Measurements from ENCODE around the gene SMIM22. TPM values are rescaled to one million over a fixed set of nuclear protein-coding genes. Genes with fewer than 3 reads are reported as not detected.

Gene SMIM22
- total and polyA plus RNA-seq, 4 donors: 1.4 to 2.4 TPM; not detected in 2

GRCh38 chr16:4790871-4791270 is 4.3 kb upstream of the SMIM22 start:
- Histone ChIP-seq H3K27me3 (ENCODE audit: control insufficient read depth, insufficient read depth, low read length) (no peaks in the 10 kb centered on the region), H3K9me3 (ENCODE audit: control insufficient read depth, insufficient read depth, low read length) (no peaks in the 10 kb centered on the region), H3K4me3 (ENCODE audit: low read depth, low read length) (no peak overlapping the region), H3K27ac (ENCODE audit: low read depth, low read length) (no peak overlapping the region), H3K36me3 (ENCODE audit: control insufficient read depth, insufficient read depth, low read length) (peaks cover 12% of the 10 kb centered on the region), H3K4me1 (ENCODE audit: control insufficient read depth, insufficient read depth, low read length) (no peaks in the 10 kb centered on the region)
- DNase-seq (ENCODE audit: low read depth in 4 of 6, low spot score in 6 of 6): peak in 1 of 6 donors; percentile 5
- WGBS (ENCODE audit: insufficient coverage): 83% methylated on average over 4 of the region's 10 CpGs

DNA sequence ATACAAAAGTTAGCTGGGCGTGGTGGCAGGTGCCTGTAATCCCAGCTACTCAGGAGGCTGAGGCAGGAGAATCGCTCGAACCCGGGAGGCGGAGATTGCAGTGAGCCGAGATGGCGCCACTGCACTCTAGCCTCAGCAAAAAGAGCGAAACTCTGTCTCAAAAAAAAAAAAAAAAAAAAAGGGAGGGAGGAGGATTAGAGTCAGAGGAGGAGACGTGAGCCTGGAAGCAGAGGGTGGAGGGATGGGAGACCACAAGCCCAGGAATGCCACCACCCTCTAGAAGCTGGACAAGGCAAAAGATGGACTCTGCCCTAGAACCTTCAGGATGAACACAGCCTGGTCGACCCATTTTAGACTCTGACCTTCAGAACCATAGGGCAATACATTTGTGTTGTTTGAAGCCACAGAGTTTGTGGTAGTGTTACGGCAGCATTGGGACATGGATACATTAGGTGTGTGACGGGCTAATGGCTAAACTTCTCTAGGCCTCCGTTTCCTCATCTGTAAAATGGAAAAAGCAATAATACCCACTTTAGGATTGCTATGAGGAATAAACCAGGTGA is 2.1 kb upstream of the SMIM22 start:
- no peaks in the 10 kb centered on the region for H3K27me3 ChIP-seq (ENCODE audit: control insufficient read depth, insufficient read depth, low read length)
- no peak overlapping the region for H3K4me3 ChIP-seq (ENCODE audit: low read depth, low read length)
- DNase-seq (ENCODE audit: low read depth in 4 of 6, low spot score in 6 of 6): no peak
- 76% methylated on average over 3 of the region's 13 CpGs for WGBS (ENCODE audit: insufficient coverage)
- H3K9me3 ChIP-seq (ENCODE audit: control insufficient read depth, insufficient read depth, low read length): no peaks in the 10 kb centered on the region
- H3K36me3 ChIP-seq (ENCODE audit: control insufficient read depth, insufficient read depth, low read length): peaks cover 33% of the 10 kb centered on the region
- H3K27ac ChIP-seq (ENCODE audit: low read depth, low read length): no peak overlapping the region
- H3K4me1 ChIP-seq (ENCODE audit: control insufficient read depth, insufficient read depth, low read length): no peaks in the 10 kb centered on the region

DNA sequence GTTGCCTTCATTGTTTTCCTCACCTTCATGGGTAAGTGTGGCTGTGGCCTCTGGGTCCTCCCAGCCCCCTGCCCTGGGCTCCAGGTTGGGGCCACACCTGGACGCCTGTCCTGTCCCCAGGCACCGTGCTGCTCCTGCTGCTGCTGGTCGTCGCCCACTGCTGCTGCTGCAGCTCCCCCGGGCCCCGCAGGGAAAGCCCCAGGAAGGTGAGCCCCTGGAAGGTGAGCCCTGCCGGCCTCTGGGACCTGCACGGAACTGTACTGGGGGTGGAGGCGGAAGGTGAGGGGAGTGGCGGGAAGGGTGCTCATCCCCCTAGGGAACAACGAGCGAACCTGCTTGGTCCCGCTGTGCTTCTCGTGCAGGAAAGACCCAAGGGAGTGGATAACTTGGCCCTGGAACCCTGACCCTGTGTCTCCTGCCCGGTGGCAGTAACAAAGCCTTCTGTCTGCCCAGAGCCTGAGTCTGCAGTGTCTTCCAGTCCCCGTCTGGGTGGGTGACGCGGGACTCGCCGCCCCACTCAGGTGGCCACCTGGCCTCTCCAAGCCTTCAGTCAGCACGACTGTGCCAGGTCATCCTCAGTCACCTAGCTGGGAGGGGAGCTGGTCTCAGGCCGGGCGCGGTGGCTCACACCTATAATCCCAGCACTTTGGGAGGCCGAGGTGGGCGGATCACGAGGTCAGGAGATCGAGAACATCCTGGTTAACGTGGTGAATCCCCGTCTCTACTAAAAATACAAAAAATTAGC is 831 bp downstream of the SMIM22 start:
- Histone ChIP-seq H3K9me3 (ENCODE audit: control insufficient read depth, insufficient read depth, low read length) (no peaks in the 10 kb centered on the region), H3K27ac (ENCODE audit: low read depth, low read length) (no peak overlapping the region), H3K4me3 (ENCODE audit: low read depth, low read length) (no peak overlapping the region), H3K27me3 (ENCODE audit: control insufficient read depth, insufficient read depth, low read length) (no peaks in the 10 kb centered on the region), H3K4me1 (ENCODE audit: control insufficient read depth, insufficient read depth, low read length) (peaks cover 10% of the 10 kb centered on the region), H3K36me3 (ENCODE audit: control insufficient read depth, insufficient read depth, low read length) (peaks cover 63% of the 10 kb centered on the region)
- 91% methylated on average over 26 of the region's 30 CpGs for WGBS (ENCODE audit: insufficient coverage)
- no peak for DNase-seq (ENCODE audit: low read depth in 4 of 6, low spot score in 6 of 6)

DNA sequence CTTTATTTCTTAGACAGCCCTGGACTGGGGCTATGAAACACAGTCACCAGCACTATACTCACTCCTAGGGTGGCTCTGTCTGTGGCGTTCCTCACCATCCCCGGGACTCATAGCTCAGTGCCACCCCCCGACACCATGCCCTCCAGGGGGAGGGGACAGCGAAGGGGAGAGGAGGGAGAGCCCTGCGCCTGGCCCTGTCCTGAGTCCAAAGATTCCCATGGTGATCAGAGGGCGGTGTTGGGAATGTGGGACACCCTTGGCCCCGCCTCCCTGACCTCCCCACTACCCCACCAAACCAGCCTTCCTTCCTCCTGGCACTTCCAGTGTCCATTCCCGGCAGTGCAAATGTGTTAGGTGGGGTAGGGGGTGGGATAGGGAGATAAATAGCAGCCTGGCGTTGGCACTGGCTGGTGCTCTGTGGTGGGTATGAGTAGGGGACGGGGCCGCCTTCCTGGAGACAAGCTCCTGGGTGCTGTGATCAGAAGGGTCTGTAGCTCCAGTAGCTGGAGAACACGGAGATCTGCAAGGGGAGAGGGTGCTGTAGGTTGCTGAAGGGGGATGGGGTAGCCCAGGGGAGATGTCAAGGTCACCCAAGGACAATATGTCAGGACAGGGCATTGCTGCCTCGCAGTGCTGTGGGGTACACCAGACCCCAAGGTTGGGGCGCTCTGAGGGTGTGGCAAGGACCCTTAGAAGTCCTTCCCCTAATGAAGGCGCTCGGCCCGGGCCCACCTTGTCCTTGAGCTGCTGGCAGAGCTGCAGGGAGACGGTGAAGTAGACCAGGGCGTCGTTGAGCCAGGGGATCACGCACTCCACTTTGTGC is 2.0 kb downstream of the SMIM22 start:
- no peaks in the 10 kb centered on the region for H3K9me3 ChIP-seq (ENCODE audit: control insufficient read depth, insufficient read depth, low read length)
- WGBS (ENCODE audit: insufficient coverage): 93% methylated on average over 13 of the region's 21 CpGs
- no peak overlapping the region for H3K4me3 ChIP-seq (ENCODE audit: low read depth, low read length)
- H3K27ac ChIP-seq (ENCODE audit: low read depth, low read length): no peak overlapping the region
- no peak for DNase-seq (ENCODE audit: low read depth in 4 of 6, low spot score in 6 of 6)
- peaks cover 69% of the 10 kb centered on the region for H3K36me3 ChIP-seq (ENCODE audit: control insufficient read depth, insufficient read depth, low read length)
- no peaks in the 10 kb centered on the region for H3K27me3 ChIP-seq (ENCODE audit: control insufficient read depth, insufficient read depth, low read length)
- H3K4me1 ChIP-seq (ENCODE audit: control insufficient read depth, insufficient read depth, low read length): peaks cover 20% of the 10 kb centered on the region

- Histone ChIP-seq H3K36me3 (ENCODE audit: control insufficient read depth, insufficient read depth, low read length) (peaks cover 69% of the 10 kb centered on the region), H3K9me3 (ENCODE audit: control insufficient read depth, insufficient read depth, low read length) (no peaks in the 10 kb centered on the region), H3K27ac (ENCODE audit: low read depth, low read length) (no peak overlapping the region), H3K4me1 (ENCODE audit: control insufficient read depth, insufficient read depth, low read length) (peaks cover 20% of the 10 kb centered on the region), H3K4me3 (ENCODE audit: low read depth, low read length) (no peak overlapping the region), H3K27me3 (ENCODE audit: control insufficient read depth, insufficient read depth, low read length) (no peaks in the 10 kb centered on the region)
- DNase-seq (ENCODE audit: low read depth in 4 of 6, low spot score in 6 of 6): no peak
- 94% methylated on average over 22 of the region's 22 CpGs for WGBS (ENCODE audit: insufficient coverage)
Measured at GRCh38 chr16:4797805-4798252, 2.7 kb downstream of the SMIM22 start.

GRCh38 chr16:4798456-4798855 is 3.3 kb downstream of the SMIM22 start:
- H3K9me3 ChIP-seq (ENCODE audit: control insufficient read depth, insufficient read depth, low read length): no peaks in the 10 kb centered on the region
- H3K36me3 ChIP-seq (ENCODE audit: control insufficient read depth, insufficient read depth, low read length): peaks cover 69% of the 10 kb centered on the region
- no peaks in the 10 kb centered on the region for H3K27me3 ChIP-seq (ENCODE audit: control insufficient read depth, insufficient read depth, low read length)
- WGBS (ENCODE audit: insufficient coverage): 96% methylated on average over 11 of the region's 16 CpGs
- no peak for DNase-seq (ENCODE audit: low read depth in 4 of 6, low spot score in 6 of 6)
- no peak overlapping the region for H3K27ac ChIP-seq (ENCODE audit: low read depth, low read length)
- H3K4me1 ChIP-seq (ENCODE audit: control insufficient read depth, insufficient read depth, low read length): peaks cover 20% of the 10 kb centered on the region
- no peak overlapping the region for H3K4me3 ChIP-seq (ENCODE audit: low read depth, low read length)

DNA sequence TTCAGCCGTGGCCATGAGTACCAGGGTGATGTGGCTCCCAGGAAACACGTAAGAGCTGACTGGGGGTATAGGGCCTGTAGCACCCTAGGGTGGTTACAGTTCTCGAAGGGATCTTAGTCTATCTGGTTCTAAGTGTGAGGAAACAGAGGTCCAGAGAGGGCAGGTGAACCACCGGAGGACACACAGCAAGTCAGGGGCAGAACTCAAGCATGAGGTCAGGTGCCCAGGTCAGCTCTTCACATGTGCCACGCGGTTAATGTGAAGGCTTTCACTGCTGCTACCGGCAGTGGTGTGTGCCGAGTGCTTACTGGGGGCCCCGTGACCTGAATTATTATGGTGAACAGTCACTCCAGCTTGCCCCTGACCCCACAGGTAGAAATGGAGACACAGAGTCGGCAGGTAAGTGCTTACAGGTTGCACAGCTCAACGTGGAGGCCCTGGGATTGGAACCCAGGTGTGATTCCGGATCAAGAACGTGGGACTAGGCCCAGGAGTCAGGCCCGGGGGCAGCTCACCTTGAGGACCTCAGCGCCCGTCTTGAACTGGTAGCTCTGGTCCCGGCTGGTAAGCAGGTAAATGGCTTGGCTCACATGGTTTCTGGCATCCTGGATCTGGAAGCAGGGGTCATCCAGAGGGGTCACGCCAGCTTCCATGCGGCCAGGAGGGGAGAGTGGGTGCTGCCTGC is 4.1 kb downstream of the SMIM22 start:
- Histone ChIP-seq H3K4me3 (ENCODE audit: low read depth, low read length) (no peak overlapping the region), H3K36me3 (ENCODE audit: control insufficient read depth, insufficient read depth, low read length) (peaks cover 74% of the 10 kb centered on the region), H3K9me3 (ENCODE audit: control insufficient read depth, insufficient read depth, low read length) (no peaks in the 10 kb centered on the region), H3K27ac (ENCODE audit: low read depth, low read length) (no peak overlapping the region), H3K4me1 (ENCODE audit: control insufficient read depth, insufficient read depth, low read length) (peaks cover 25% of the 10 kb centered on the region), H3K27me3 (ENCODE audit: control insufficient read depth, insufficient read depth, low read length) (no peaks in the 10 kb centered on the region)
- no peak for DNase-seq (ENCODE audit: low read depth in 4 of 6, low spot score in 6 of 6)
- WGBS (ENCODE audit: insufficient coverage): 98% methylated on average over 19 of the region's 19 CpGs

DNA sequence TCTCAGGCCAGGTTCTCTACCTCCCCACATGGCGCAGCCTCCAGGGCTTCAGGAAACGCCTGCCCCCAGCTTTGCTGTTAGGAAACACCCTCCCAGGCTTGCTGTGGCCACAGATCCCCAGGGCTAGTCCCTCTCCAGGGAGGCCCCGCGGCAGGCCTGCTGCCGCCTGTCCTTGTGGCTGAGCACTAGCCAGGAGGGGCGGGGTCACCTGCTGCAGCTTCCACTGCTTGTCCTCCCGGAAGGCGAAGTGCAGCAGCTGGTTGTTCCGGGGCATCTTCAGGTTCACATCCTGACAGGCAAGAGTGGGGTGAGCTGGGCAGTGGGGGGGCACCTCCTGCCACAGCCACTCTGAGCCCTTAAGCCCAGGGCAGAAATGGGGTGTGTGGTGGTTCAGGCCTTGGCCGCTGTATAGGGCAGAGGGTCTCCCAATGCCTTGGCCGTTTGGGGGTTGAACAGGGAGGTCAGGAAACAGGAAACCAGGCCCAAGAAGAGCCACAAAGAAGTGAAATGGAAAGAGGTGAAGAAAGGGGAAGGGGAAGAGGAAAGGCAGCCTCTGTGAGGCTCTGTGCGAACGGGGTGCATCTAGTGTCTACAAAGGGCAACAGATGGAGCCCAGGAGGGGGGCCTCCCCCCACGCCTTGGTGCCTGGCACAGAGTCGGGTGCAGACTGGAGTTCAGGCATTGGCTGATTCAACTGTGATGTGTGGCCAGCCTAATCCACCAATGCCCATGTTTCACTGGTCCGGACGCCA is 5.3 kb downstream of the SMIM22 start:
- peak in 1 of 6 donors; percentile 39 for DNase-seq (ENCODE audit: low read depth in 4 of 6, low spot score in 6 of 6)
- Histone ChIP-seq H3K36me3 (ENCODE audit: control insufficient read depth, insufficient read depth, low read length) (peaks cover 78% of the 10 kb centered on the region), H3K4me1 (ENCODE audit: control insufficient read depth, insufficient read depth, low read length) (peaks cover 25% of the 10 kb centered on the region), H3K27me3 (ENCODE audit: control insufficient read depth, insufficient read depth, low read length) (no peaks in the 10 kb centered on the region), H3K27ac (ENCODE audit: low read depth, low read length) (no peak overlapping the region), H3K4me3 (ENCODE audit: low read depth, low read length) (no peak overlapping the region), H3K9me3 (ENCODE audit: control insufficient read depth, insufficient read depth, low read length) (no peaks in the 10 kb centered on the region)
- WGBS (ENCODE audit: insufficient coverage): 82% methylated on average over 17 of the region's 17 CpGs
